KOPT-K1 (cell line): Measurements from ENCODE around the gene MFAP2.

Source experiments
- H3K27ac ChIP-seq: fragments of 200-600 bp; sonication (generic); 2 replicates; pipeline ENCODE4 v1.5.1; 2016; ENCODE audit warnings: antibody characterized with exemption, mild to moderate bottlenecking, low read depth, low read length; ENCODE audit not compliant: poor library complexity, severe bottlenecking
- H3K36me3 ChIP-seq: fragments of 200-600 bp; sonication (generic); 2 replicates; pipeline ENCODE4 v1.5.1; 2017; ENCODE audit warnings: antibody characterized with exemption, mild to moderate bottlenecking, low read length, moderate library complexity; ENCODE audit not compliant: insufficient read depth
- H3K9me3 ChIP-seq: fragments of 200-600 bp; sonication (generic); 2 replicates; pipeline ENCODE4 v1.5.1; 2017; ENCODE audit warnings: antibody characterized with exemption, low read length, mild to moderate bottlenecking; ENCODE audit not compliant: insufficient read depth, poor library complexity, severe bottlenecking

MFAP2 gene

GRCh38 chr1:16978567-16979474 lies 1.6 kb downstream of the MFAP2 start:
- H3K27ac ChIP-seq, result no peak overlapping the region
- H3K9me3 ChIP-seq, result no peaks in the 10 kb centered on the region
- H3K36me3 ChIP-seq, result no peaks in the 10 kb centered on the region

DNA sequence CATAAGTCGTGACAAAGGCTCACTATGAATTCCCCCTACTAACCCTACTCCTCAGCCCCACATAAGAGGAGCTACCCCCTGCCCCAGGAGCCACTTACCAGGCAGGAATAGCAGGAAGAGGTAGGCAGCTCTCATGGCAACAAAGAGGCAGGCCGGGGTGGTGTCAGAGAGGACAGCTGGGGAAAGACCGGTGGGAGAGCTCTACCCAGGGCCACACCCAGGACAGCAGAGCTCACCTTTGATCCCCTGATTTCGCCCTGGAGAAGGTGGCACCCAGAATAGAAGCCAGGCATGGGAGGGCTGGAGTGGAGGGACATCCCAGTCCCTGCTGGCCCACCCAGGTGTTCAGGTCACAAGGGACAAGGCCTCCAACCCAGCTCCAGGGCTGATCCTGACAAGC lies 2.3 kb downstream of the MFAP2 start:
- Histone ChIP-seq H3K9me3 (no peaks in the 10 kb centered on the region), H3K27ac (no peak overlapping the region), H3K36me3 (no peaks in the 10 kb centered on the region)

DNA sequence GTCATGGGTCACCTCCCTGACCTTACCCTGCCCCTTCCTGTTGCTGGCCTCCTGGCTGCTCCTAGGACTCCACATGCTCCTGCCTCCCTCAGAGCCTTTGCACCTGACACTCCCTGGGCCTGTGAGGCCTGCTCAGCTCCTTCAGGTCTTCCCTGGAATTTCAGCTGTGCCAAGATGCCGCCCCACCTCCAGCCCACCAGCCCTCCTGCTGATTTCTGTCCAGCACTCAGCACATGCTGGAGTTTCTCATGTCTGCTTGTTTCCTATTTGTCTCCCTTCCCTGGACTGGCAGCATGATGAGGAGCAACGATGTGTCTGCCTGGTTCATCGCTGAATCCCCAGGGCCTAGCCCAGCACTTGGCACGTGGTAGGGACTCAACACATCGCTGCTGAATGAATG lies 3.0 kb downstream of the MFAP2 start:
- no peaks in the 10 kb centered on the region for H3K9me3 ChIP-seq
- no peaks in the 10 kb centered on the region for H3K36me3 ChIP-seq
- no peak overlapping the region for H3K27ac ChIP-seq

GRCh38 chr1:16976966-16977365 lies 3.5 kb downstream of the MFAP2 start:
- Histone ChIP-seq H3K36me3 (no peaks in the 10 kb centered on the region), H3K27ac (no peak overlapping the region), H3K9me3 (no peaks in the 10 kb centered on the region)

DNA sequence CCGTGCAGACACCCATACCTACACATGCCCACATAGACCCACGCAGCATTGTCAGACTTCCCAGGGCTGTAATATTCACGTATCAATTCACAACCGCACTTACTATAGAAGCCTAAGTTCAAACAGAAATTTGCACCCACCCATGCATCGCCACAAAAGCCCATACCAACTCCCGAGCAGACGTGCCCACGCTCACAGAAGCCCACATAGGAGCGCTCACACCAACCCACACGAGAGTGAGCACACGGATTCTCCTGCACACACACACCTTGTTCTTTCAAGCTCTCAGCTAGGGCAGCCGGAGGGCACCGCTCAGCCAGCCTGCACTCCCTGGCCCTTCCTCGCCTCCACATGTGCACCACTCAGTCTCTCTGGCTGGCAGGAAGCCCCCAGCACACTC lies 4.6 kb downstream of the MFAP2 start:
- Histone ChIP-seq H3K9me3 (no peaks in the 10 kb centered on the region), H3K36me3 (no peaks in the 10 kb centered on the region), H3K27ac (no peak overlapping the region)

- H3K27ac ChIP-seq, result no peak overlapping the region
- no peaks in the 10 kb centered on the region for H3K36me3 ChIP-seq
- no peaks in the 10 kb centered on the region for H3K9me3 ChIP-seq
Measured at GRCh38 chr1:16975211-16975610, 5.2 kb downstream of the MFAP2 start.

GRCh38 chr1:16973215-16973614 lies 7.2 kb downstream of the MFAP2 start:
- Histone ChIP-seq H3K27ac (no peak overlapping the region), H3K9me3 (no peaks in the 10 kb centered on the region), H3K36me3 (no peaks in the 10 kb centered on the region)

DNA sequence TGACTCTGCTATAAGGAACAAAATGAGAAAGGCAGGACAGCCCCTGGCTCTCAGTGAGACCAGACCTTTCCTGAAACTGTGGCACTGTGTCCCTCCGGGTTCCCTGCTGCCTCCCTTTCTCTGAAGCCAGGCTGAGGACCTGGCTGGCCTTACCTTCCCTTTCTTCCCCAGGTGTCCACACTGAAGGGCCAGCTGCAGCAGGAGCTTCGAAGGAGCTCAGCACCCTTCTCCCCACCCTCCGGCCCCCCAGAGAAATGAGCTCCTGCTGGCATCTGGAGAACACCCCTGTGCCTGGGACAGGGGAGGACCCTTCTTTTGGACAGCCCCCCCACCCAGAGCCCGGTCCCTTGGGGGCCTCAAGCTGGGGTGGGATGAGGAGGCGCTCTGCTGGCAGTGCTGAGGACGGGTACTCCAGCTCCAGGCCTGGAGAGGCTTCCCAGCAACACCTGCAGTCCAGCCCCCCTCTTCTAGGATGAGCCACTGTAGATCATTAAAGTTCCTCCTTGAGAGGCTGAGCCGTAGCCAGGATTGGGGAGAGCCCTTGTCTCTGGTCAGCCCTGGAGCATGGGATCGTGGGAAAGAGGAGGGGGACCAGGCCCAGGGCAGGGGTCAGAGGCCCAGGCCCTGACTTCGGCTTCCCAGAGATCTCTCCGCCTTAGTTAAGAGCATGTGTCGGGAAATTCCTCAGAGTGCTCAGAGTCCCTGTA lies 8.1 kb downstream of the MFAP2 start:
- Histone ChIP-seq H3K9me3 (no peaks in the 10 kb centered on the region), H3K27ac (no peak overlapping the region), H3K36me3 (no peaks in the 10 kb centered on the region)

- Histone ChIP-seq H3K9me3 (no peaks in the 10 kb centered on the region), H3K36me3 (no peaks in the 10 kb centered on the region), H3K27ac (no peak overlapping the region)
Measured at GRCh38 chr1:16971341-16972188, 8.9 kb downstream of the MFAP2 start.

DNA sequence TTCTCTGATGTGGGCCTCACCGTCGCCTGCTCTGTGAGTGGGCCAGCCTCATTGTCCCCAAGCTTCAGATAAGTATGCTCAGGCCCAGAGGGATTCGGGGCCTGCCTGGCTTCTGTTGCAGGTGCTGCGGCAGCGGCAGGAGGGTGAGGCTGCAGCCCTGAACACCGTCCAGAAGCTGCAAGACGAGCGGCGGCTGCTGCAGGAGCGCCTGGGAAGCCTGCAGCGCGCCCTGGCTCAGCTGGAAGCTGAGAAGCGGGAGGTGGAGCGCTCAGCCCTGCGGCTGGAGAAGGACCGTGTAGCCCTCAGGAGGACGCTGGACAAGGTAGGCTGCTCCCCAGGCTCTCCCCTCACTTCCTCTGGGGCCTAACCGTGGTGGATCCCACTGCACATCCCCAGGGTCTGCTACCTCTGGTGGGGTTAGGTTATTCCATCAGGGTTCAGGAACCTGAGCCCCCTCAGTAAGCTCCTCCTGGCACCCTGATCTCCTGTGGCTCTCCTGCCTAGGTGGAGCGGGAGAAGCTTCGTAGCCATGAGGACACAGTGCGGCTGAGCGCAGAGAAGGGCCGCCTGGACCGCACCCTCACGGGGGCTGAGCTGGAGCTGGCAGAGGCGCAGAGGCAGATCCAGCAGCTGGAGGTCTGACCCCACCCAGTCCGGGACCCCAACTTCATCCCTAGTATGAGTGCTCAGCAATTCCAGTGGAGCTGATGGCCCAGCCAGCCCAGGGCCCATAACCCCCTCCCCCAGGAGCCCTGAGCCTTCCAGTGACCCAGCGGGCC lies 10.1 kb downstream of the MFAP2 start:
- Histone ChIP-seq H3K27ac (no peak overlapping the region), H3K9me3 (no peaks in the 10 kb centered on the region), H3K36me3 (peaks cover 6% of the 10 kb centered on the region; the same call in 1 of the 2 replicates)

GRCh38 chr1:16969651-16970050 lies 10.8 kb downstream of the MFAP2 start:
- Histone ChIP-seq H3K9me3 (no peaks in the 10 kb centered on the region), H3K27ac (no peak overlapping the region), H3K36me3 (peaks cover 6% of the 10 kb centered on the region; the same call in 1 of the 2 replicates)

DNA sequence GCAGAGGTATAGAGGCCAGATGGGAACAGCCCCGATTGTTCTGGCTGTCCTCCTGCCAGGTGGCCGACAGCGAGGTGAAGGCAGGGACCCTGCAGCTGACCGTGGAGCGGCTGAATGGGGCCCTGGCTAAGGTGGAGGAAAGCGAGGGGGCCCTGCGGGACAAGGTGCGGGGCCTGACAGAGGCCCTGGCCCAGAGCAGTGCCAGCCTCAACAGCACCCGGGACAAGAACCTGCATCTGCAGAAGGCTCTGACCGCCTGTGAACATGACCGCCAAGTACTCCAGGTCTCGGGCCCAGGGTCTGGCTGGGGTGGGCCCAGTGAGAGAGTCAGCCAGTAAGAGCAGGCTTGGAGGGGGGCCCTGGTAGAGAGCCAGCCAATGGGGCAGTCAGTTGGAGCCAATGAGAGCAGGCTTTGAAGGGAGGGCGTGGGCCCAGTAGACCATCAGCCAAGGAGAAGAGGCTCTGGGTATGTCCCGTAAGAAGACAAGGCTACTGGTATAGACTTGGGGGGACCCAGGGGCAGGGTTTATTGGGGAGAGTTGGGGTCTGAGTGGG lies 11.3 kb downstream of the MFAP2 start:
- peaks cover 6% of the 10 kb centered on the region; the same call in 1 of the 2 replicates for H3K36me3 ChIP-seq
- no peaks in the 10 kb centered on the region for H3K9me3 ChIP-seq
- H3K27ac ChIP-seq, result no peak overlapping the region

DNA sequence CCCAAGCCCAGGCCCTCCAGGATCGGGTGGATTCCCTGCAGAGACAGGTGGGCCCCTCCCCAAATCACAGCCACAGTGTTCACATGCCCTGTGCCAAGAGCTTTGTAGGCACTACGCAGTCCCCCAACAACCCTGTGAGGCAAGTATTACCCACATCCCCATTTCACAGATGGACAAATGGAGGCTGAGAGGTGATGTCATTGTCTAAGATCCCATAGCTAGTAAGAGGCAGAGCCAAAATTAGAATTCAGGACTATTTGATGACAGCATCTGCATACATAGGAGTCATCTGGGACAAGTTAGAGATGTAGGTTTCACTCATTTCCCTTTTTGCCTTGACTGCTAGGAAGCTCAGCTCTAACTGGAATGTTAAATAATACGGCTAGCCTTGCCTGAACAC lies 12.0 kb downstream of the MFAP2 start:
- H3K36me3 ChIP-seq, result peaks cover 6% of the 10 kb centered on the region; the same call in 1 of the 2 replicates
- no peaks in the 10 kb centered on the region for H3K9me3 ChIP-seq
- H3K27ac ChIP-seq, result no peak overlapping the region

GRCh38 chr1:16967962-16968361 lies 12.5 kb downstream of the MFAP2 start:
- Histone ChIP-seq H3K9me3 (no peaks in the 10 kb centered on the region), H3K36me3 (peaks cover 6% of the 10 kb centered on the region; the same call in 1 of the 2 replicates), H3K27ac (no peak overlapping the region)
